ENCODE data around the gene HCN4. TPM values are rescaled to one million over a fixed set of nuclear protein-coding genes. Genes with fewer than 3 reads are reported as not detected.

HCN4 gene
- total RNA-seq, 1 donor from 2014 or later = 0.17 TPM

GRCh38 chr15:73335026-73335425 lies 33.7 kb downstream of the HCN4 start:
- TF ChIP-seq CTCF (conservative IDR thresholded peaks at IDR 0.05; ENCODE audit: low read depth, low read length) = no peak
- no peak overlapping the region for H3K4me3 ChIP-seq (ENCODE audit: low read depth, low read length)
- no peak for DNase-seq (ENCODE audit: low read depth)

DNA sequence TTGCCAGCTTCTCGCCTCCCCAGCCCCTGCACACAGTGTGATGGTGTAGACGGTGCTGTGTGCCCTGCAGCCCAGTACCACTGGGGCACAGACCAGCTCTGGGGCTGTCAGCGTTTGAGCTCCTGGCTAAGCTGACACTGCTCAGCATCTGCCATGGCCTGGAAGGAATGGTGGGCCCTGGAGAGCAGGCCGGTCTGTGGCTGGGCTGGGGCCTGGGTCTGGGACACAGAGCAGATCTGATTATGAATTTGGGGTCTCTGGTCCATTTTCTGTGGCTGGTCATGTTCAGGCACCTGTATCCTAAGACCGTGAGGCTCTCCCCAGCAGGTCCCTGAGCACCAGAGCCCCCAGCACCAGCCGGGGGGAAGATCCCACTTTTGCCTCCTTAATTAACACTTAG lies 34.7 kb downstream of the HCN4 start:
- DNase-seq (ENCODE audit: low read depth) = no peak
- H3K4me3 ChIP-seq (ENCODE audit: low read depth, low read length) = no peak overlapping the region
- no peak for TF ChIP-seq CTCF (conservative IDR thresholded peaks at IDR 0.05; ENCODE audit: low read depth, low read length)

GRCh38 chr15:73333001-73333400 lies 35.8 kb downstream of the HCN4 start:
- DNase-seq (ENCODE audit: low read depth) = no peak
- no peak for TF ChIP-seq CTCF (conservative IDR thresholded peaks at IDR 0.05; ENCODE audit: low read depth, low read length)
- H3K4me3 ChIP-seq (ENCODE audit: low read depth, low read length) = no peak overlapping the region

GRCh38 chr15:73331991-73332925 lies 36.5 kb downstream of the HCN4 start:
- no peak overlapping the region for H3K4me3 ChIP-seq (ENCODE audit: low read depth, low read length)
- no peak for DNase-seq (ENCODE audit: low read depth)
- TF ChIP-seq CTCF (conservative IDR thresholded peaks at IDR 0.05; ENCODE audit: low read depth, low read length) = no peak

DNA sequence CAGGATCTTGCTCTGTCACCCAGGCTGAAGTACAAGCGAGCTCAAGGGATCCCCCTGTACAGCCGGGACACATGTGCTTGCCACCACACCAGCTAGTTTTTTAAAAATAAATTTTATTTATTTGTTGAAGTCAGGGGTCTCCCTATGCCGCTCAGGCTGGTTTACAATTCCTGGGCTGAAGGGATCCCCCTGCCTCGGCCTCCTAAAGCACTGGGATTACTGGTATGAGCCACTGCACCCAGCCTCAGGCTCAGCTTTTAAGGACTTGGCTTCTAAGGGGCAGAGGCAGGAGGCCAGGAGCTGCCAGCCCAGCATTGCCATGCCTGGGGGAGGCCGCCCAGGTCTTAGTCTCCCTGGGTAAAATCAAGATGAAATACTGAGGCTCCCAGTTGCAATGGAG lies 37.3 kb downstream of the HCN4 start:
- no peak for DNase-seq (ENCODE audit: low read depth)
- no peak overlapping the region for H3K4me3 ChIP-seq (ENCODE audit: low read depth, low read length)
- TF ChIP-seq CTCF (conservative IDR thresholded peaks at IDR 0.05; ENCODE audit: low read depth, low read length) = no peak

DNA sequence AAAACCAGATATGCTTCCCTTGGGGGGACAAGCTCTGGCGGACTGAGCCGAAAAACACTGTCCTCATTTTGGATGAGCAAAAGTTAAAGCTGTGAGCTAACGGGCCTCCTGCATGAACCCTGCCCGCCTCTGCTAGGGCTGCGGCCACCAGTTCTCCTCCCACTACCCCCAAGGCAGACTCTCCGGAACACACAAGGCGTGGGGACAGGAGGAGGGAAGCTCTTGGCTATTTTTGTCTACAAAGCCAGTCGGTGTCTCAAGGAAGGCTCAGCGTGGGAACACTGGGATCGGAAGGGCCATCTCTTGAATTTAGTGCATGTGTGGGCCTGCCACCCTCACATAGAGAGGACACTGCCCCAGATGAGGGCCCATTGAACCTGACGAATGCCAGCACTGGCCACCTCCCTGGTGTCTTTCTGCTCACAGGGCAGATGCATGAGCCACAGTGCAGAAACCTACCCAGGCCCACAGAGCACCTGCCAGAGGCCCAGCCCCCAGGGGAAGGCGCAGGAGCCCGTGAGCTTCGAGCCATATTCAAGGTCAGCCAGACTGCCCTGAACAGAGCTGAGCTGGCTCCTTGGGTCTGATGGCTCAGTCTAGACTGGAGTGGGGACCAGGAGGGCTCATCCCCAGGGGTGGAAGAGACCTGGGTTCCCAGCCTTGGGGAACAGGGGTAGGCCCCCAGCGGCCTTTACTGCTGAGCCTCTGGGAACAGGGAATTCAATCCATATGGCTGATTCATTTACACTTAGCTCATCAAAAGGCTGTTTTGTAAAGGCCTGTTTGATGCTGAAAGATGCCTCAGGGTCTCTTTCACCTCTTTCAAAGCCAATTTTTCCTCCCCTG lies 38.3 kb downstream of the HCN4 start:
- TF ChIP-seq CTCF (conservative IDR thresholded peaks at IDR 0.05; ENCODE audit: low read depth, low read length) = no peak
- no peak overlapping the region for H3K4me3 ChIP-seq (ENCODE audit: low read depth, low read length)
- DNase-seq (ENCODE audit: low read depth) = no peak

All from epithelial cell of proximal tubule (primary cell).